ENCODE data around the gene PROB1.
"Not testable (repeated sequence)": the region's sequence is repeated elsewhere in the genome, so short reads cannot be mapped to it uniquely, and the experiment has no call there.

The PROB1 gene, protein sequence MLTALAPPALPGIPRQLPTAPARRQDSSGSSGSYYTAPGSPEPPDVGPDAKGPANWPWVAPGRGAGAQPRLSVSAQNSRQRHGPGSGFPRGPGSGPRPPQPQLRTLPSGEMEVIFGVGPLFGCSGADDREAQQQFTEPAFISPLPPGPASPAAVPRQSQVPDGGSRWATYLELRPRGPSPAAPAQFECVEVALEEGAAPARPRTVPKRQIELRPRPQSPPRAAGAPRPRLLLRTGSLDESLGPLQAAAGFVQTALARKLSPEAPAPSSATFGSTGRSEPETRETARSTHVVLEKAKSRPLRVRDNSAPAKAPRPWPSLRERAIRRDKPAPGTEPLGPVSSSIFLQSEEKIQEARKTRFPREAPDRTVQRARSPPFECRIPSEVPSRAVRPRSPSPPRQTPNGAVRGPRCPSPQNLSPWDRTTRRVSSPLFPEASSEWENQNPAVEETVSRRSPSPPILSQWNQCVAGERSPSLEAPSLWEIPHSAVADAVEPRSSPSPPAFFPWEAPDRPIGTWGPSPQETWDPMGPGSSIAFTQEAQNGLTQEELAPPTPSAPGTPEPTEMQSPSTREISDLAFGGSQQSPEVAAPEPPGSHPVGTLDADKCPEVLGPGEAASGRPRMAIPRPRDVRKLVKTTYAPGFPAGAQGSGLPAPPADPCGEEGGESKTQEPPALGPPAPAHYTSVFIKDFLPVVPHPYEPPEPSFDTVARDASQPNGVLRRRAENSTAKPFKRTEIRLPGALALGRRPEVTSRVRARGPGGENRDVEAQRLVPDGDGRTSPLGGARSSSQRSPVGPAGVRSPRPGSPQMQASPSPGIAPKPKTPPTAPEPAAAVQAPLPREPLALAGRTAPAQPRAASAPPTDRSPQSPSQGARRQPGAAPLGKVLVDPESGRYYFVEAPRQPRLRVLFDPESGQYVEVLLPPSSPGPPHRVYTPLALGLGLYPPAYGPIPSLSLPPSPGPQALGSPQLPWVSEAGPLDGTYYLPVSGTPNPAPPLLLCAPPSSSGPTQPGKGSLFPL

DNA sequence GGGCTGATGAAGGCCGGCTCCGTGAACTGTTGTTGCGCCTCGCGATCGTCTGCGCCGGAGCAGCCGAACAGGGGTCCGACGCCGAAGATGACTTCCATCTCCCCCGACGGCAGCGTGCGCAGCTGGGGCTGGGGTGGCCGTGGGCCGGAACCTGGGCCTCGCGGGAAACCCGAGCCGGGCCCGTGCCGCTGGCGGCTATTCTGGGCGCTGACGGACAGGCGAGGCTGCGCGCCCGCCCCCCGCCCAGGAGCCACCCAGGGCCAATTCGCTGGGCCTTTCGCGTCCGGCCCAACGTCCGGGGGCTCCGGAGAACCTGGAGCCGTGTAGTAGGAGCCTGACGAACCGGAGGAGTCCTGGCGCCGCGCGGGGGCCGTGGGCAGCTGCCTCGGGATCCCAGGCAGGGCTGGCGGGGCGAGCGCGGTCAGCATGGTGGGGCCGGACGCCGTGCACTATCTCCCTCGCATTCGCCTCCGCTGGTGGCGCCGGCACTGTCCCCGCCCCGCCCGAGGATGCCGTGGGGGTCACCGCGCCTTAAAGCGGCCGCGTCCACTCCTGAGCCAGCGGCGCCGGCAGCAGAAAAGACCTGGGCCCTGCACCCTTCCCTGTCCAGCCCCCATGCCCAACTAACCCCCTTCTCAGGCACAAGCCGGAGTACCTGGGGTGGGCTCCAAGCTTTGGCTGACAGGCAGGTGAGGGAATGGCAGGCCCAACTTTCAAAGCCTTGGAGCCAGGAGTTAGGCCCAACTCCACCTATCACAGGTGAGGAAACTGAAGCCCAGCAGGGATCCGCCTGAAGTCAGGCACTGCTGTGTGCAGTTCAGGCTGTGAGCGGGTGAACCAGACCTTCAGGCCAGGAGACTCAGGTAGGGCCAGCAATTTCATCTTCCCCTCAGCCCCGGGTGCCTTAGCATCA lies at the start of gene PROB1:
TSS of gene PROB1 (minus strand) at position 451 of the 913 bp plus-strand sequence. CDS start at position 428, 23 bp downstream.
- H3K27ac ChIP-seq: no peak within 1 kb of the TSS
- no peak for TF ChIP-seq ZFX (IDR thresholded peaks at IDR 0.05)
- TF ChIP-seq, protein P1, sequence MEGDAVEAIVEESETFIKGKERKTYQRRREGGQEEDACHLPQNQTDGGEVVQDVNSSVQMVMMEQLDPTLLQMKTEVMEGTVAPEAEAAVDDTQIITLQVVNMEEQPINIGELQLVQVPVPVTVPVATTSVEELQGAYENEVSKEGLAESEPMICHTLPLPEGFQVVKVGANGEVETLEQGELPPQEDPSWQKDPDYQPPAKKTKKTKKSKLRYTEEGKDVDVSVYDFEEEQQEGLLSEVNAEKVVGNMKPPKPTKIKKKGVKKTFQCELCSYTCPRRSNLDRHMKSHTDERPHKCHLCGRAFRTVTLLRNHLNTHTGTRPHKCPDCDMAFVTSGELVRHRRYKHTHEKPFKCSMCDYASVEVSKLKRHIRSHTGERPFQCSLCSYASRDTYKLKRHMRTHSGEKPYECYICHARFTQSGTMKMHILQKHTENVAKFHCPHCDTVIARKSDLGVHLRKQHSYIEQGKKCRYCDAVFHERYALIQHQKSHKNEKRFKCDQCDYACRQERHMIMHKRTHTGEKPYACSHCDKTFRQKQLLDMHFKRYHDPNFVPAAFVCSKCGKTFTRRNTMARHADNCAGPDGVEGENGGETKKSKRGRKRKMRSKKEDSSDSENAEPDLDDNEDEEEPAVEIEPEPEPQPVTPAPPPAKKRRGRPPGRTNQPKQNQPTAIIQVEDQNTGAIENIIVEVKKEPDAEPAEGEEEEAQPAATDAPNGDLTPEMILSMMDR (conservative IDR thresholded peaks at IDR 0.05): no peak

DNA sequence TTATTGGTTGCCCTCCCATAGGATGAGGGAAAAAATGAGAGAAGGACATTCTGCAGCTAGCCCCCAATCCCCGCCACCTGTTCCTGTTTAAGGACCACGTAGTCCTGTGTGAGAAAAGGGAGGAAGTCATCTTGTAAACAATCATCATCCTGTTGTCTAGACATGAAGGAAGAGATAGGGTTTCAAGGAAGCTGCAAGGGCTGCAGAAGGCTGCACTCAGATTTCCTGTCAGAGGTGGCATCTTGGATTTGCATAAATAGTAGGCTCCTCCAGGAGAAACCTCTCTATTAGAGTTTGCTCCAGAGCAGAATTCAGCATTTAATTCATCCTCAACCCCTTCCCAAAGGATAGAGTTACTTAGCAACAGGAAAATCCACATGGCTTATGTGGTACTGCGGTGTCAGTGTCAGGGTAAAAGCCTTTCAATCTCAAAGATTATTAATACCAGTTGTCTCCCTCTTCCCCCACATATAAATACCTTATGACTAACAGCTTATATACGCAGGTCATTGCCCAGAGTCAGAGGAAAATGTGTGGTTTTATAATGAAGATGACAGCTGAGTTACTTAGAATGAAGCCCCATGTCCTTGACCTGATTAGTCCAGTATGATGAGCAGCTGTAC lies 49.0 kb upstream of the PROB1 start:
- no peak for TF ChIP-seq ZFX (IDR thresholded peaks at IDR 0.05)
- TF ChIP-seq, protein P1 (conservative IDR thresholded peaks at IDR 0.05): no peak
- H3K27ac ChIP-seq: no peak overlapping the region

GRCh38 chr5:139440416-139440815 lies 45.5 kb upstream of the PROB1 start:
- H3K27ac ChIP-seq: not testable (repeated sequence)

- H3K27ac ChIP-seq: peak within 1 kb of the TSS; percentile 70
- TF ChIP-seq, protein P1 (conservative IDR thresholded peaks at IDR 0.05): no peak
- TF ChIP-seq ZFX (IDR thresholded peaks at IDR 0.05): no peak
These were observed 44.4 kb upstream of the PROB1 start, which contains the start of gene DNAJC18 for GRCh38 chr5:139439013-139439903. Gene DNAJC18, minus strand, starts transcription at chr5:139439525. Its CDS starts 80 bp downstream, at chr5:139439445.

DNA sequence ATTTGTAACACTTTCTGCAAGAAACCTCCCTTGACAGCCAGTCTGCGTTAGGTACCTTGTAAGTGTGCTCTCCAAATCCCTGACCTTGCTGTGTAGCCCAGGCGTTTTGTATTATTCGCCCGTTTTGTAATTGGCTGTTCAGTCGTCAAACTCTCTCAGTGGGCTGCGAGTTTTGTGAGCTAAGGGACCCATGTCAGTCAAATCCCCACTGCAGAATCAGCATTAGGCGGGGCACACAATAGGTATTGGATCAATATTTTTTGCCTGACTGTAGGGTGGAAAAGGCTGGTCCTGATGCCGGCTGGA lies 43.8 kb upstream of the PROB1 start:
- TF ChIP-seq ZFX (IDR thresholded peaks at IDR 0.05): no peak
- TF ChIP-seq, protein P1 (conservative IDR thresholded peaks at IDR 0.05): no peak
- peak overlapping the region; percentile 70; the same call in 1 of the 2 replicates for H3K27ac ChIP-seq

- TF ChIP-seq, protein P1 (conservative IDR thresholded peaks at IDR 0.05): no peak
- H3K27ac ChIP-seq: no peak overlapping the region
These were observed 40.8 kb upstream of the PROB1 start for GRCh38 chr5:139435676-139436075.

All from C4-2B (cell line).